Measurements from ENCODE around the gene PLCB3. TPM values are rescaled to one million over a fixed set of nuclear protein-coding genes. Genes with fewer than 3 reads are reported as not detected.

PLCB3 gene
- total RNA-seq, 1 donor from 2014 or later: 9.2 TPM

DNA sequence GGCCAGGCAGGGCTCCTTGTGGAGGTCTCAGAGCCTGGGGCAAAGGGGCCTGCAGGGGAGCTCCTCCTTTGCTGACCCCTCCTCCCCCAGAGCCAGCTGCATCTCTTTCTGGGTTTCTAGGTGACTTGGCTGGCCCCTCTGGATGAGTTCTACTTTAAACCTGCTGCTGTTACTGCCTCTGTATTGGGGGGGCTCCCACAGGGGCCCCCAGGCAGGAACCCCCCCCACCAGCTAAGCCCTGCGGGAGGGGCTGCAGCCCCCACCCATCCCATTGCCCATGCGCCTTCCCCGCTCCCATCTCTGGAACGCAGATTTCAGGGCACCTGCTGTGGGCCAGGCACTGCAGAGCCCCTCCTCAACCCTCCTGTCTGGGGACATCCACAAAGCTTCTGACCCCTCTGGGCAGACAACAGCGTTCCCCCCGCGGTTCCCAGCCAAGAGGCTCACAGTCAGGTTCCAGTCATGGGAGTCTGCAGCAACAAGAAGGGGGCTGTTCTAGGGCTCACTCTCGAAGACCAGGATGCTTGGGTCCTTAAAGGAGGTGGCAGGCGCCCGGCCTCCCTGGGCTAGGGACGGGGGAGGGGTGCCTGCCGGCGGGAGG is 815 bp upstream of the PLCB3 start:
- DNase-seq: no peak

DNA sequence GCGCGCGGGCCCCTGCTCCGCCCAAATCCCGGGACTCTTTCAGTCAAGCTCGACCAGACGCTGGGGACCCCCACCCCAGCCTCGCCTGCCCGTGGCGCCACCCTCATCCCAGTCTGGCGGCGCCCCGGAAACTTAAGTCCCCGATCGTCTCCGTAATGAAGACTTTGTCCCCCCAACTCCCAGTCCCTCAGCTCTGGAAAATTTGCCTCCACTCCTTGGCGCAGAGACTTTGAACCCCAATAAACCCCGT is 348 bp downstream of the PLCB3 start:
- no peak for DNase-seq

DNA sequence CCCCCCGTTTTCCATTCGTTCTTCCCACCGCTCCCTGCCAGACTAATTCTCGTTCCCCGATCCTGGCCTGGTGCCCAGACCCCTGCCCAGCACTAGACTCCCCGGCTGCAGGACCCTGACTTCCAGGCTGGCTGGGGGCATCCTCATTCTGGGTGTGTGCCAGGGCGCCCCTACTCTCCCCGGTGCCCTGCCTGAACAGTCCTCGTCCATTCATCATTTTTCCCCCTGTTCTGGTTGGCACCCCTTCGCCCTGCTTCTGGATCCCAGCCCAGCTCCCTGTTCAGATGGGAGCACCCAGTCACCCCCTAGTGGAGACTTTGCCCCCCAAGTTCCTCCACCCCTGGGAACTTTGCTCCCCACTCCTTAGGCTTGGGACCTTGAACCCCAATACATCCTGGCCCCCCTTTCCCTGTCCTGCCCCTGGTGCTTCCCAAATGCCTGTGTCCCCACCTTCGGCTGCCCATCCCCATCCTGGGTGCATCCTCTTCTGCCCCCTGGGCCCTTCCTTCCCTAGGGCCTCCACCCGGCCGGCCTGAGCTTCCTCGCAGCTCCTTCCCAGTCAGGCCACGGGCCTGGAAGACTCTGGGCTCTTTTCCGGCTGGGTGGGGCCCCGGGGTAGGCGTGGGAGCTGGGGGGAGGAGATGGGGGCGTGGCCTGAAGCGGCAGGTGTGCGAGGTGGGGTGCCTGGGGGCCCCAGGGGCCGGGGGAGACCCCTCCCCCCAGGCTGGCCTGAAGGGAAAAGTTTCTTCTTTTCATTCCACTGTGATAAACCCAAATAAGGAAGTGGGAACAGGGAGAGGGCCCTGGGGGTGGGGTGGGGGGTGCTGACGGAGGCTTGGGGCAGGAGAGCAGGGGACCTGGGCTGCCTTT is 908 bp downstream of the PLCB3 start:
- DNase-seq: no peak

DNA sequence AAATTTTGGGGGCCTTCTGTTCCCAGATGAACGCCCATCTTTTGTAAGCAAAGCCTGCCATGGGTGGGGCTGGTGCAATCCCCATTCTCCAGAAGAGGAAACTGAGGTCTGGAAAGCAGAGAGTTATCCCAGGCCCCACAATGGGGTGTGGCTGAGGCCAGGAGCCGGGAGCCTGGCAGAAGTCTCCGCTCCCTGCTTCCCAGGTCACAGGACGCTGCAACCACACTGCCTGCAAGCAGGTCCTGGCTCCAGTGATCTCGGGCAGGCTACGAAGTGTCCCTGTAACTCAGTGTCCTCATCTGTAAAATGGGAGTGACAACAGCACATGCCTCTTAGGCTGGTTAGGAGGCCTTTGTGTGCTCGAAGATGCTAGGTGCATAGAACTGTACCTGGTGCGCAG is 1.7 kb downstream of the PLCB3 start:
- no peak for DNase-seq

DNA sequence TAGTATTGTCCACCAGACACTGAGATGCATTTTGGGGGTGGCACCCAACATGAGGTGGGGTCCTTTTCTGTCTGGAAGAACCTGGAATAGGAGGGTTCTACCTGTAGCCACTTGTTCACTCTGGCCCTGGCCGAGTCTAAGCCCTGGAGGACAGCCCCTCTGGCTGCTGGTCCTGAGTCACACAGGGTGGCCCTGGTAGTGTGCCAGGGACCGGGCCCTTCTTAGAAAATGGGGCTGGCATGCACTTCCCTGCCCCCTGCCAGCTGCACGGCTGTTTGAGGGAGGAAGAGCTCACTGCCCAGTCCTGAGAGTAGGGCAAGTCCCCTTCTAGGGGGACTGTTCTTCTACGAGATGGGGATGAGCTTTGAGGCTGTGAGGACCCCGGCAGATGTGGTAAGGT is 2.2 kb downstream of the PLCB3 start:
- DNase-seq: no peak

DNA sequence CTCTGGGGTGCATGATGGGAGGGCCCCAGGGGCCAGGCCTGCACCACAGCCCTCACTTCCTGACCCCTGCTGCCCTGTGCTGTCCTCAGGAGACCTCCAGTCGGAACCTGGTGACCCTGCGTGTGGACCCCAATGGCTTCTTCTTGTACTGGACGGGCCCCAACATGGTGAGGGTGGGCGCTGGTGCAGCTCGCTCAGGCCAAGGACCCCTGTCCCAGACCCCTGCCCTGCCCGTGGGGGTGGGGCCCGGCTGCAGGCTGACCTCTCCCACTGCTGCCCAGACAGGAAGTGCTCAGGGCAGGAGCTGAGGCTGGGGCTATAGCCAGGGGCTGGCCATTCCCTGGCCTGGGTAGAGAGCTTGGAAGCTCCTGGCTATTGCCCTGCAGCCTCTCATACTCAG is 3.0 kb downstream of the PLCB3 start:
- no peak for DNase-seq

DNA sequence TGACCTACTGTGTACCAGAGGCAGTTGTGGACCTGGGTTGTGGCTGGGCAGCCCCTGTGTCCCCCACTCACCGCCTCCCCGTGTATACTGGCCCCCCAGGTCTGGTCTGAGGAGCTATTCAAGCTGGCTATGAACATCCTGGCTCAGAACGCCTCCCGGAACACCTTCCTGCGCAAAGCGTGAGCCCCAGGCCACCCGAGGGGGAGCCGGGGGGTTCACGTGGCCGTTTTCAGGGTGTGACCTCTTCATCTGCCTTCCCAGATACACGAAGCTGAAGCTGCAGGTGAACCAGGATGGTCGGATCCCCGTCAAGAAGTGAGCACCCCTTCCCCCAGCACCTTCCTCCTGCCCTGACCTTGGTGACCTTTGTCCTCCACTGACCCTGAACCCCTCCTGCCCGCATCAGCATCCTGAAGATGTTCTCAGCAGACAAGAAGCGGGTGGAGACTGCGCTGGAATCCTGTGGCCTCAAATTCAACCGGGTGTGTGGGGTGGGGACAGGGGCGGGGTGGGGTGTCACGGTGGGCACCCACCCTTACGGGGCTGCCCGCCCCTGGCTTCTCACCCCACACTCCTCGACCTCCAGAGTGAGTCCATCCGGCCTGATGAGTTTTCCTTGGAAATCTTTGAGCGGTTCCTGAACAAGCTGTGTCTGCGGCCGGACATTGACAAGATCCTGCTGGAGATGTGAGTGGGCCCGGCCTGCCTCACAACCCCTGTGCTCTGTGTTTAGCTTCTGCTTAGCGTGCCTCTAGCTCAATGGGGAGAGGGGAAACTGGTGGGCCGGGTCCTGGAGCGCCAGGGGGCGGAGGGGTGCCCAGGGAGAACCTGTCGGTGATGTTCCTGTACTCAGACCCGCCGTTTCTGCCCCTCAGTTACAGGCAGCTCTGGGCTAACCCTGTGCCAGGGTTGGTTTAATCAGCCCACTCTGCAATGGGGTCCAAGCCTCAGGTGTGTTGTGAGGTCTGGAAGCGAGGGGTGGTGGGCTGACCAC is 4.1 kb downstream of the PLCB3 start:
- no peak for DNase-seq

DNA sequence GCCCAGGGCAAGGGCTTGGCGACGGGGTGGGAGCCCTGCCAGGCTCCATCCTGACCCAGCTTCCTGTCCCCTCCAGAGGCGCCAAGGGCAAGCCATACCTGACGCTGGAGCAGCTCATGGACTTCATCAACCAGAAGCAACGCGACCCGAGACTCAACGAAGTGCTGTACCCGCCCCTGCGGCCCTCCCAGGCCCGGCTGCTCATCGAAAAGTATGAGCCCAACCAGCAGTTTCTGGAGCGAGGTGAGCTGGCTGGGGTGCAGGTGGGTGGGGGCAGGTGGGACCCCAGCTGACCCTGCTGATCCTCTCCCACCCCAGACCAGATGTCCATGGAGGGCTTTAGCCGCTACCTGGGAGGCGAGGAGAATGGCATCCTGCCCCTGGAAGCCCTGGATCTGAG is 5.0 kb downstream of the PLCB3 start:
- DNase-seq: no peak

DNA sequence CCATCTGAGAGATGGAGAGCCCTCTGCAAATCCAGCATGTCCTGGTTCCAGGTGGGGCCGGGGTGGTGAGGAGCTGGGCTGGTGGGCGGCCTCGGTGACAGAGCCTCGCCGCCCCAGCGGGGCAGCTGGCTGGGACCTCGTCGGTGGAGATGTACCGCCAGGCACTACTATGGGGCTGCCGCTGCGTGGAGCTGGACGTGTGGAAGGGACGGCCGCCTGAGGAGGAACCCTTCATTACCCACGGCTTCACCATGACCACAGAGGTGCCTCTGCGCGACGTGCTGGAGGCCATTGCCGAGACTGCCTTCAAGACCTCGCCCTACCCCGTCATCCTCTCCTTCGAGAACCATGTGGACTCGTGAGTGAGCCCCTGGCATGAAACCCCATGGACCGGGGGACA is 7.0 kb downstream of the PLCB3 start:
- no peak for DNase-seq

DNA sequence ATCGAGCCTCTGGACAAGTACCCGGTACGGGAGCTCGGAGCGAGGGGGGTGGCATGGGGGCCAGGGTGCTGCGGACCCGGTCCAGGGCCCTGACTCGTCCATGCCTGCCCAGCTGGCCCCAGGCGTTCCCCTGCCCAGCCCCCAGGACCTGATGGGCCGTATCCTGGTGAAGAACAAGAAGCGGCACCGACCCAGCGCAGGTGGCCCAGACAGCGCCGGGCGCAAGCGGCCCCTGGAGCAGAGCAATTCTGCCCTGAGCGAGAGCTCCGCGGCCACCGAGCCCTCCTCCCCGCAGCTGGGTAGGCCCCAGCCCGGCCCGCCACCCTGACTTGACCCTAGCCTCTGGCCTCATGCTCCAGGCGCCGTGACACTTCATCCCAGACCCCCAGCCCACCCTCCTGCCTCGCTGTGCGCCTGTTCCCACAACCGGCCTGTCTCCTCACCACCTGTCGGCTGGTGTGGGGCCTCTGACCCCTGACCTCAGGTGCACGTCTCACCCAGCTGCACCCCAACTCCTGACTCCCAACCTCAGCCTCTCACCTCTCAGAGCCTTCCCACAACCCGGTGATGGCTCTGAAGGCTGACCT is 7.7 kb downstream of the PLCB3 start:
- DNase-seq: no peak

DNA sequence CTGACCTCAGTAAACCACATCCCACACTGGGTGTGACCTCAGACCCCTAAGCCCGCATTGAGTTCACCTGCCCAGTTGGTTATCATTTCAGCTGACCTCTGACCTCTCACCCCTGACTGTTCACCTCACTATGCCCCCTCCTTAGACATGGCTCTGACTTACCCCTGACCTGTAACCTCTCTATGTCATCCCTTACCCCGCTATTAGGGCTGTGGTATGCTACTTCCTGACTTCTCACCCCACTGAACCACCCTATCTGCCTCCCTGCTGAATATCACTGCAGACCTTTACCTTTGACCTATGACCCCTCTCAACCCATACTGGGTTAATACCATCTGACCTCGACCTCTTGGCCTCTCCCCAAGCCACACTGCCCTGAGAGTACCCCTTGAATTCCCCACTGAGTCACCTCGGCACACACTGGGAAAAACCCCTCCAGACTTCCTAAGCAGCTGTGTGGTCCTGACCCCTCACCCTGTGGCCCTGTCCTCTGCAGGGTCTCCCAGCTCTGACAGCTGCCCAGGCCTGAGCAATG is 8.3 kb downstream of the PLCB3 start:
- no peak for DNase-seq

DNA sequence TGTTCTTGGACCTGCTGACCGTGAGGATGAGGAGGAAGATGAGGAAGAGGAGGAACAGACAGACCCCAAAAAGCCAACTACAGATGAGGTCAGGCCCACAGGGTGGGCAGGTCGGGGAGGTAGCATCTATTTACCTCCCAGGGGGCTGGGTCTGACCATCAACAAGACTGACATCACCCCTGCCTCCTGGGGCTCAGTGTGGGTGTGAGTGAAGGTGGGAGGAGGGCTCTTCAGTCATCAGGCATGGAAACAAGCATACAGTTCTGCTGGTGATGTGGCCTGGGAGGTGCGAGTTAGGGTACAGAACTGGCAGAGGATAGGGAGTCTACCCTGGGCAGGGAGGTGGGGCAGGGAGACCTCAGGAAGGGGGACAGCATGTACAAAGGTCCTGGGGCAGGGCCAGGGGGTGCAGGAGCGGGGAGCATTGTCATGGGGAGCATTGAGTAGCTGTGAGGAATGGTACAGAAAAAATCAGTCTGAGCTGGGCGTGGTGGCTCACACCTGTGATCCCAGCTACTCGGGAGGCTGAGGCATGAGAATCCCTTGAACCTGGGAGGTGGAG is 8.9 kb downstream of the PLCB3 start:
- DNase-seq: no peak

DNA sequence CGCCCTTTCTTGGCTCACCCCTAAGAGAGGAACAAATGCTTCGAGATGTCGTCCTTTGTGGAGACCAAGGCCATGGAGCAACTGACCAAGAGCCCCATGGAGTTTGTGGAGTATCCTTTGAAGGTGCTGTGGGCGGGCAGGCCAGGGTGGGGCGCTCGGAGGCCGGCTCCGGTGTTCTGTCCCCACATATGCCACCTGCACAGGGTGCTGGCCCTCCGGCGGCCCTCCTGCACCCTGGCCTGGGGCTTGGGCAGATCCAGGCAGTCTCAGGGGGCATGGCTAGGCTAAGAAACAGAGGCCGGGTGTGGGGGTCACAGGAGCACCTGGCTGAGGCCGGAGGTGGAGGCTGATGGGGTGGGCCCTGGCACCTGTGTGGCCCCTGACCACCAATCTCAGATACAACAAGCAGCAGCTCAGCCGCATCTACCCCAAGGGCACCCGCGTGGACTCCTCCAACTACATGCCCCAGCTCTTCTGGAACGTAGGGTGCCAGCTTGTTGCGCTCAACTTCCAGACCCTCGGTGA is 10.3 kb downstream of the PLCB3 start:
- DNase-seq: no peak

DNA sequence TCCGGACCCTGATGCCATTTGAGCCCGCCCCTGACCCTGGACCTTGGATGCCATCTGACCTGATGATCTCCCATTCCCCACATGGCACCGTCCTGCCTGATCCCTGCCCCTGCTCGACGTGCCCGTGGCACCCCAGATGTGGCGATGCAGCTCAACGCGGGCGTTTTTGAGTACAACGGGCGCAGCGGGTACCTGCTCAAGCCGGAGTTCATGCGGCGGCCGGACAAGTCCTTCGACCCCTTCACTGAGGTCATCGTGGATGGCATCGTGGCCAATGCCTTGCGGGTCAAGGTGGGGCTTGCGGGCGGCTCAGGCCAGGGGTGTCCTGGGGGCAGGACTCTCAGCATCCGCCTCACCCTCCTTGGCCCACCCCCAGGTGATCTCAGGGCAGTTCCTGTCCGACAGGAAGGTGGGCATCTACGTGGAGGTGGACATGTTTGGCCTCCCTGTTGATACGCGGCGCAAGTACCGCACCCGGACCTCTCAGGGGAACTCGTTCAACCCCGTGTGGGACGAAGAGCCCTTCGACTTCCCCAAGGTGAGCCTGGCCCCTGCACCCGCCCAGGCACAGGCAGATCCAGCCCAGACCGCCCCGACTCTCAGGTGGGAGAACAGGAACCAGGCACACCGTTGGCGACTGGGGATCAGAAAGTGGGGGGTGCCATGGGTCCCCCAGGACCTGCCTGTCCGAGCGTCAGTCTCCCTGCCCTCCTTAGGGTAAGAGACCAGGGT is 11.1 kb downstream of the PLCB3 start:
- no peak for DNase-seq

DNA sequence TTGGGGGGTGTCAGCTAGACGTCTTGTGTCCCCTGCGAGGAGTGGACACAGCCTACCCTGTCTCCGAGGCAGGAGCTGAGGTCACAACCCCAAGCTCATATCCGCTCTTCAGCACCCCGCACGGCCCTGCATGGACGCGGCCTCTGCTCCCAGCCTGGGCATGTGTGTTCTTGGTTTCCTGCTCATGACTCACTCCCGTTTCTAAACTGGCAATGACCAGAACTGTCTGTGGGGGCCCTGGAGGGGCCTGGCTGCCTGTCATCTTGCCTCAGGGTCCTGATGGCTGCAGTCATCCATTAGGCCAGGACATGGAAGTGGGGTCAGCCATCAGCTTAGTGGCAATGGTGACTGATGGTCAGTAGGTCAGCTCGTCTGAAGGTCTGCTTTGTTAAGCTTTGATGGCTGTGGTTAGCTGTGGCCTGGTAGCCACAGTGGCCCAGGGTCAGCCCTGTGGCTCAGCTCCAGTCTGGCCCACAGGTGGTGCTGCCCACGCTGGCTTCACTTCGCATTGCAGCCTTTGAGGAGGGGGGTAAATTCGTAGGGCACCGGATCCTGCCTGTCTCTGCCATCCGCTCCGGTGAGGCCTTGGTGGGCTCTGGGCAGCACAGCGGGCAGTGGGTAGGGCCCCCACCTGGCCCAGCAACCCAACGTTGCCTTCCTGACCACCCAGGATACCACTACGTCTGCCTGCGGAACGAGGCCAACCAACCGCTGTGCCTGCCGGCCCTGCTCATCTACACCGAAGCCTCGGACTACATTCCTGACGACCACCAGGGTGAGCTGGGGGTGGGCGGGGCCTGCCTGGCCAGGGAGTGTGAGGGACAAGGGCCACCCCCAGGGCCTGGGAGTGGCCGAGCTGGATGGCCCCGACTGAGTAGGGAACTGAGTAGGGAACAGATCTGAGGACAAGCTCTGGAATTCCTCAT is 12.0 kb downstream of the PLCB3 start:
- DNase-seq: no peak

DNA sequence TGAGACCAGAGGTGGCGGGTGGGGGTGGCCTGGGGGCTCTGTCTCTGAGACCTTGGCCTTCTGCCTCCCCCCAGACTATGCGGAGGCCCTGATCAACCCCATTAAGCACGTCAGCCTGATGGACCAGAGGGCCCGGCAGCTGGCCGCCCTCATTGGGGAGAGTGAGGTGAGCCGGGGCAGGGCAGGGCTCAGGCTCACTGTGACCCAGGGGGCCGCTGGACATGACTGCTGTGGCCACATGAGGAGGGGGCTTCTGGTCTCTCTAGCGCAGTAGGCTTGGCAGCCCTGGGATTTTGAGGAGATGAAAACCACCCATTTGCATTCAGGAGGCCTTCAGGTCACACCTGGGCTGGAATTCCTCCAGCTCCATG is 12.6 kb downstream of the PLCB3 start:
- no peak for DNase-seq

DNA sequence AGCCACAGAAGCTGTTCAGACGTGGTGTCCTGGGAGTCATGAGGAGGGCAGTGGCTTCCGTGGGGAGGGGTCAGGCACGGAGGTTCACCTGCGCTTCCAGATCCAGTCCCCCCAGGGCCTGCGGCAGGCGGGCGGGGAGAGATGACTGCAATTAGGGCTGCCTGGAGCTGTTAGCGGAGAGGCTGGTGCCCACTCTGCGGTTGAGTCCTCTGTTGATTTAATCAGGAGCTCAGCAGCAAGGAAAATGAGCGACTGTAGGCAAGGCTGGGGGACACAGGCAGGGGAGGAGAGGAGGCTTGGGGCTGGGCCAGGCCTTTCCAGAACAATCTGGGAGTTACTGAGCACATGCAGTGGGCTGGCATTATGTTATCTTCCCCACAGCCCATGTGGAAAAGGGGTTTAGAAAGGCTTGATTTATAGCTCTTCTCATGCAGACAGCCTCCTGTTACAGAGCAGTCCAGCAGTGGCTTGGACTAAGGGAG is 13.1 kb downstream of the PLCB3 start:
- no peak for DNase-seq

DNA sequence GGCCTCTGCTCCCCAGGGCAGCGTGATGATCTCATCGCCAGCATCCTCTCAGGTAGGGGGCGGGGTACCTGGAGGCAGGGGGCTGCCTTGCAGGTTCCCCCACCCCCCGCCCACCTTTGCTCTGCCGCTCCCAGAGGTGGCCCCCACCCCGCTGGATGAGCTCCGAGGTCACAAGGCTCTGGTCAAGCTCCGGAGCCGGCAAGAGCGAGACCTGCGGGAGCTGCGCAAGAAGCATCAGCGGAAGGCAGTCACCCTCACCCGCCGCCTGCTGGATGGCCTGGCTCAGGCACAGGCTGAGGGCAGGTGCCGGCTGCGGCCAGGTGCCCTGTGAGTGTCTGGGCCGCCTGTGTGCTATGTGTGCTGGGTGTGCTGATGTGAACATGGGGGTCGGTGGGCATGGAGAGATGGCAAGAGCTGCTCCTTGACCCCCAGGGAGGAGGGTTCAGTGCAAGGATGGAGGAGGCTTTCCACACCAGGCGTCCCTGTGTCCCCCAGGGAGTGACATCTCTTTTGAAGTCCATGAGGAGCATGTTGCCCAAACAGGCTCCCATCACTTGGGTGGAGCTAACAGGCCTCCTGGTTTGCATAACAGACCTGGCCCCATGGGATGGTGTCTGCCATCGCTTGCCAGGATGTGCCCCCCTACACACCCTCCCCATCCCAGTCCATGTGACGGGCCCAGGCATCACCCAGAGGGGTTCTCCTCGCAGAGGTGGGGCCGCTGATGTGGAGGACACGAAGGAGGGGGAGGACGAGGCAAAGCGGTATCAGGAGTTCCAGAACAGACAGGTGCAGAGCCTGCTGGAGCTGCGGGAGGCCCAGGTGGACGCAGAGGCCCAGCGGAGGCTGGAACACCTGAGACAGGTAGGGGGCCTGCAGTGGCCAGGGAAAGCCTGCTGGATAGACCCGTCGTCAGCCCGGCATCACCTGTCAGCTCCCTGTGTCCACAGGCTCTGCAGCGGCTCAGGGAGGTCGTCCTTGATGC is 14.1 kb downstream of the PLCB3 start:
- DNase-seq: no peak

DNA sequence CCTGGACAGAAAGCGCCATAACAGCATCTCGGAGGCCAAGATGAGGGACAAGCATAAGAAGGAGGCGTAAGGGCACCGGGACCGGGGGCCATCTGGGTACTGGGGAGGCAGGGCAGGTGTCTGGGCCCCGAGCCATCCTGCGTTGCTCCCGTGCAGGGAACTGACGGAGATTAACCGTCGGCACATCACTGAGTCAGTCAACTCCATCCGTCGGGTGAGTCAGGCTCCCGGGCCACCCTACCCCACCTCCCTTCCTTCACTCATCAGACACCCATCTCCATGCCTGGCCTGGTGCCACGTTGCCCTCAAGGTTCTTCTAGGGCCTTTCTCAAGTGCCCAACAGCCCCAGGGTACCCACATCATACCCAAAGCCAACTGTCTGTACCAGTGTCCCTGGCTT is 15.0 kb downstream of the PLCB3 start:
- no peak for DNase-seq
